Epidermal melanocyte (primary cell): Measurements from ENCODE around the gene NOVA2.

Experiments used
- DNase-seq: peaks from one replicate; pipeline ENCODE4 v3.0.0; 2011; ENCODE audit warnings: low spot score; ENCODE audit not compliant: insufficient read length

The NOVA2 gene

GRCh38 chr19:46000491-46001246 lies 27.0 kb upstream of the NOVA2 start:
- no peak for DNase-seq

GRCh38 chr19:45999653-46000121 lies 26.0 kb upstream of the NOVA2 start:
- DNase-seq = no peak

- no peak for DNase-seq
Measured at GRCh38 chr19:45998834-45999233, 25.2 kb upstream of the NOVA2 start.

- DNase-seq = no peak
Measured at GRCh38 chr19:45996933-45997332, 23.3 kb upstream of the NOVA2 start.

GRCh38 chr19:45995715-45996385 lies 22.2 kb upstream of the NOVA2 start:
- DNase-seq = no peak

GRCh38 chr19:45994998-45995714 lies 21.5 kb upstream of the NOVA2 start, which contains the start of gene CCDC61:
TSS of gene CCDC61 (plus strand) at chr19:45995467. CDS start at chr19:46003019, 7,552 bp downstream.
- DNase-seq = peak; percentile 96

GRCh38 chr19:45994456-45994997 lies 20.9 kb upstream of the NOVA2 start:
- no peak for DNase-seq

- DNase-seq = no peak
Measured at GRCh38 chr19:45990113-45990728, 16.6 kb upstream of the NOVA2 start.

- DNase-seq = no peak
Measured at GRCh38 chr19:45985321-45985720, 11.7 kb upstream of the NOVA2 start.

GRCh38 chr19:45981350-45981749 lies 7.7 kb upstream of the NOVA2 start:
- DNase-seq = no peak

- DNase-seq = no peak
Measured at GRCh38 chr19:45978156-45978555, 4.5 kb upstream of the NOVA2 start.

- DNase-seq = no peak
Measured at GRCh38 chr19:45976178-45976577, 2.5 kb upstream of the NOVA2 start.

- no peak for DNase-seq
Measured at GRCh38 chr19:45975306-45976070, 1.8 kb upstream of the NOVA2 start.

- DNase-seq = no peak
Measured at GRCh38 chr19:45972947-45973540, 621 bp downstream of the NOVA2 start.

- no peak for DNase-seq
Measured at GRCh38 chr19:45972081-45972946, 1.4 kb downstream of the NOVA2 start.

GRCh38 chr19:45971260-45971902 lies 2.3 kb downstream of the NOVA2 start:
- DNase-seq = no peak

- no peak for DNase-seq
Measured at GRCh38 chr19:45969676-45970075, 4.0 kb downstream of the NOVA2 start.

GRCh38 chr19:45968626-45969025 lies 5.0 kb downstream of the NOVA2 start:
- no peak for DNase-seq

GRCh38 chr19:45967246-45967645 lies 6.4 kb downstream of the NOVA2 start:
- DNase-seq = no peak
